GM23338 (cell line): Measurements from ENCODE around the gene SIX6.

Experiments used
- EZH2phosphoT487 ChIP-seq: fragments of 200-600 bp; sonication (generic); IDR thresholded peaks from one replicate; pipeline ENCODE4 v1.8.1; 2018; ENCODE audit warnings: antibody characterized with exemption; ENCODE audit not compliant: unreplicated experiment
- JUNB ChIP-seq: IDR thresholded peaks from one replicate; pipeline ENCODE4 v1.6.1; 2016; ENCODE audit warnings: antibody characterized with exemption; ENCODE audit not compliant: unreplicated experiment
- ZNF331 ChIP-seq: fragments of 250-450 bp; sonication (Bioruptor Pico); IDR thresholded peaks from 2 replicates; pipeline ENCODE4 v1.5.0; 2020; ENCODE audit warnings: low read depth, mild to moderate bottlenecking, moderate library complexity
- TF ChIP-seq, protein P1 (sequence below), 2 experiments: fragments of 200-600 bp in 1 of 2; sonication (generic) in 1 of 2; conservative IDR thresholded peaks; 2 replicates each; pipeline versions ENCODE4 v1.5.1 to v1.6.1; 2016 to 2017; ENCODE audit warnings: antibody characterized with exemption in 2 of 2, low read depth in 2 of 2, mild to moderate bottlenecking in 2 of 2, moderate library complexity in 1 of 2
- TF ChIP-seq, protein P2 (sequence below): IDR thresholded peaks from one replicate; pipeline ENCODE4 v1.6.1; 2018; ENCODE audit warnings: antibody characterized with exemption; ENCODE audit not compliant: unreplicated experiment
- TF ChIP-seq, protein P3 (sequence below): IDR thresholded peaks from 2 replicates; pipeline ENCODE4 v1.6.1; 2016; ENCODE audit warnings: antibody characterized with exemption

DNA sequence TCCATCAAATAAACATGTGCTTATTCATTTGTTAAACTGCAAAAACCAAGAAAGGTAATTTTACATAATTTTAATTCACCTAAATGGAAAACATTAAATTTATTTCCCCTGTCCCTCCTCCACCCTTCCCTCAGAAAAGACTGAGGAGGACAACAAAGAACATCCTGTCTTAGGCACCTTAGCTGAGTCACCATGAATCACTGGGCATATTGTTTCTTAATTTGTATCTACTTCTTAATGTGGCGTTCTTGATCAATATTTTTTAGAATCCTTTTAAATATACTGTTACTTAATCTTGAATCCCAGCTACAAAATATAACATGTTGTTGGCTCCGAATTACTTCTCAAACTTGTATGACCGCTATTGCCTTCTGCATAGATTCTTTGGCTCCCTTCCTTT is 23.5 kb downstream of the SIX6 start:
- TF ChIP-seq EZH2phosphoT487 (no peak), JUNB (no peak), ZNF331 (CRISPR knock-in tag) (no peak)
- TF ChIP-seq, protein P1, sequence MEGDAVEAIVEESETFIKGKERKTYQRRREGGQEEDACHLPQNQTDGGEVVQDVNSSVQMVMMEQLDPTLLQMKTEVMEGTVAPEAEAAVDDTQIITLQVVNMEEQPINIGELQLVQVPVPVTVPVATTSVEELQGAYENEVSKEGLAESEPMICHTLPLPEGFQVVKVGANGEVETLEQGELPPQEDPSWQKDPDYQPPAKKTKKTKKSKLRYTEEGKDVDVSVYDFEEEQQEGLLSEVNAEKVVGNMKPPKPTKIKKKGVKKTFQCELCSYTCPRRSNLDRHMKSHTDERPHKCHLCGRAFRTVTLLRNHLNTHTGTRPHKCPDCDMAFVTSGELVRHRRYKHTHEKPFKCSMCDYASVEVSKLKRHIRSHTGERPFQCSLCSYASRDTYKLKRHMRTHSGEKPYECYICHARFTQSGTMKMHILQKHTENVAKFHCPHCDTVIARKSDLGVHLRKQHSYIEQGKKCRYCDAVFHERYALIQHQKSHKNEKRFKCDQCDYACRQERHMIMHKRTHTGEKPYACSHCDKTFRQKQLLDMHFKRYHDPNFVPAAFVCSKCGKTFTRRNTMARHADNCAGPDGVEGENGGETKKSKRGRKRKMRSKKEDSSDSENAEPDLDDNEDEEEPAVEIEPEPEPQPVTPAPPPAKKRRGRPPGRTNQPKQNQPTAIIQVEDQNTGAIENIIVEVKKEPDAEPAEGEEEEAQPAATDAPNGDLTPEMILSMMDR (conservative IDR thresholded peaks at IDR 0.05; ENCODE audit: low read depth in 2 of 2), result no peak
- TF ChIP-seq, protein P2, sequence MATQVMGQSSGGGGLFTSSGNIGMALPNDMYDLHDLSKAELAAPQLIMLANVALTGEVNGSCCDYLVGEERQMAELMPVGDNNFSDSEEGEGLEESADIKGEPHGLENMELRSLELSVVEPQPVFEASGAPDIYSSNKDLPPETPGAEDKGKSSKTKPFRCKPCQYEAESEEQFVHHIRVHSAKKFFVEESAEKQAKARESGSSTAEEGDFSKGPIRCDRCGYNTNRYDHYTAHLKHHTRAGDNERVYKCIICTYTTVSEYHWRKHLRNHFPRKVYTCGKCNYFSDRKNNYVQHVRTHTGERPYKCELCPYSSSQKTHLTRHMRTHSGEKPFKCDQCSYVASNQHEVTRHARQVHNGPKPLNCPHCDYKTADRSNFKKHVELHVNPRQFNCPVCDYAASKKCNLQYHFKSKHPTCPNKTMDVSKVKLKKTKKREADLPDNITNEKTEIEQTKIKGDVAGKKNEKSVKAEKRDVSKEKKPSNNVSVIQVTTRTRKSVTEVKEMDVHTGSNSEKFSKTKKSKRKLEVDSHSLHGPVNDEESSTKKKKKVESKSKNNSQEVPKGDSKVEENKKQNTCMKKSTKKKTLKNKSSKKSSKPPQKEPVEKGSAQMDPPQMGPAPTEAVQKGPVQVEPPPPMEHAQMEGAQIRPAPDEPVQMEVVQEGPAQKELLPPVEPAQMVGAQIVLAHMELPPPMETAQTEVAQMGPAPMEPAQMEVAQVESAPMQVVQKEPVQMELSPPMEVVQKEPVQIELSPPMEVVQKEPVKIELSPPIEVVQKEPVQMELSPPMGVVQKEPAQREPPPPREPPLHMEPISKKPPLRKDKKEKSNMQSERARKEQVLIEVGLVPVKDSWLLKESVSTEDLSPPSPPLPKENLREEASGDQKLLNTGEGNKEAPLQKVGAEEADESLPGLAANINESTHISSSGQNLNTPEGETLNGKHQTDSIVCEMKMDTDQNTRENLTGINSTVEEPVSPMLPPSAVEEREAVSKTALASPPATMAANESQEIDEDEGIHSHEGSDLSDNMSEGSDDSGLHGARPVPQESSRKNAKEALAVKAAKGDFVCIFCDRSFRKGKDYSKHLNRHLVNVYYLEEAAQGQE, result no peak
- TF ChIP-seq, protein P3, sequence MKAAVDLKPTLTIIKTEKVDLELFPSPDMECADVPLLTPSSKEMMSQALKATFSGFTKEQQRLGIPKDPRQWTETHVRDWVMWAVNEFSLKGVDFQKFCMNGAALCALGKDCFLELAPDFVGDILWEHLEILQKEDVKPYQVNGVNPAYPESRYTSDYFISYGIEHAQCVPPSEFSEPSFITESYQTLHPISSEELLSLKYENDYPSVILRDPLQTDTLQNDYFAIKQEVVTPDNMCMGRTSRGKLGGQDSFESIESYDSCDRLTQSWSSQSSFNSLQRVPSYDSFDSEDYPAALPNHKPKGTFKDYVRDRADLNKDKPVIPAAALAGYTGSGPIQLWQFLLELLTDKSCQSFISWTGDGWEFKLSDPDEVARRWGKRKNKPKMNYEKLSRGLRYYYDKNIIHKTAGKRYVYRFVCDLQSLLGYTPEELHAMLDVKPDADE, result no peak
